NCI-H2107 treated with DMSO at 0.1 percent for 48 hours (cell line): Measurements from ENCODE around the gene IRAG1.

ENCODE experiments used
- DNase-seq: peaks from one replicate; lab custom pipeline; 2025; ENCODE audit not compliant: unreplicated experiment; lab: John Stamatoyannopoulos, UW

IRAG1 gene

GRCh38 chr11:10650166-10650565, 43.4 kb downstream of the IRAG1 start:
- DNase-seq: no peak

- DNase-seq: no peak
Measured at GRCh38 chr11:10648871-10649270, 44.7 kb downstream of the IRAG1 start.

GRCh38 chr11:10646681-10647355, 46.7 kb downstream of the IRAG1 start:
- no peak for DNase-seq

- DNase-seq: no peak
Measured at GRCh38 chr11:10646005-10646404, 47.5 kb downstream of the IRAG1 start.

GRCh38 chr11:10645212-10645795, 48.3 kb downstream of the IRAG1 start:
- DNase-seq: no peak
